ENCODE measurements around the gene PIAS1. TPM values are rescaled to one million over a fixed set of nuclear protein-coding genes. Genes with fewer than 3 reads are reported as not detected.

Gene PIAS1
- total and polyA plus RNA-seq, 2 donors (not counting 1 experiment from before 2014, with no cell fraction given) = 28.8 to 87.3 TPM

GRCh38 chr15:68176601-68177000 lies 122.5 kb downstream of the PIAS1 start:
- H3K36me3 ChIP-seq (replicated peaks in 1 of 2; ENCODE audit: control extremely low read depth in 1 of 2, control insufficient read depth in 1 of 2, extremely low read depth in 1 of 2, insufficient read depth in 2 of 2, low read length in 1 of 2) = peaks cover 18 to 51% of the 10 kb centered on the region in 2 experiments
- Mint-ChIP-seq H3K27me3 (no peaks in the 10 kb centered on the region), H3K27ac (no peak overlapping the region), H3K9me3 (ENCODE audit: insufficient read depth) (no peaks in the 10 kb centered on the region), H3K4me1 (no peaks in the 10 kb centered on the region), H3K4me3 (no peak overlapping the region)
- no peaks in the 10 kb centered on the region for H3K27me3 ChIP-seq (replicated peaks in 1 of 4; ENCODE audit: control extremely low read depth in 1 of 4, control insufficient read depth in 3 of 4, insufficient read depth in 4 of 4, low read length in 3 of 4)
- H3K27ac ChIP-seq (ENCODE audit: low read length in 2 of 2) = no peak overlapping the region
- H3K79me2 ChIP-seq (ENCODE audit: control insufficient read depth, insufficient read depth, low read length) = peaks cover under 1% of the 10 kb centered on the region
- H3K4me3 ChIP-seq (ENCODE audit: control extremely low read depth in 1 of 5, extremely low read depth in 1 of 5, insufficient read depth in 1 of 5, low read depth in 2 of 5, low read length in 4 of 5) = no peak overlapping the region
- no peaks in the 10 kb centered on the region for H3K9me3 ChIP-seq (ENCODE audit: control extremely low read depth in 1 of 3, control insufficient read depth in 2 of 3, insufficient read depth in 1 of 3, low read length in 2 of 3)
- H2AFZ ChIP-seq (ENCODE audit: insufficient read depth, low read depth, low read length, poor library complexity, severe bottlenecking) = no peak overlapping the region
- H3K9ac ChIP-seq (ENCODE audit: low read length) = no peak overlapping the region
- no peak for DNase-seq
- WGBS (ENCODE audit: insufficient coverage) = 100% methylated on average over 2 of the region's 3 CpGs
- POLR2A ChIA-PET = no interaction called here
- H3K4me2 ChIP-seq (replicated peaks; ENCODE audit: low read depth, low read length, poor library complexity, severe bottlenecking) = no peak overlapping the region
- H3K4me1 ChIP-seq (ENCODE audit: control insufficient read depth in 2 of 2, insufficient read depth in 2 of 2, low read length in 2 of 2) = no peaks in the 10 kb centered on the region
- intact Hi-C loops (cut with micrococcal nuclease) = no loop called here
- TF ChIP-seq CTCF (IDR thresholded peaks at IDR 0.05) (no peak), EZH2 (IDR thresholded peaks at IDR 0.05; ENCODE audit: borderline replicate concordance, insufficient read depth, low read depth, low read length, poor library complexity, severe bottlenecking) (no peak)
- CTCF ChIA-PET = no interaction called here
- H4K20me1 ChIP-seq (ENCODE audit: control insufficient read depth, insufficient read depth, low read length, poor library complexity, severe bottlenecking) = peaks cover 5% of the 10 kb centered on the region
- no peak for ATAC-seq (ENCODE audit: low read depth)

GRCh38 chr15:68177742-68178141 lies 123.6 kb downstream of the PIAS1 start:
- no peaks in the 10 kb centered on the region for H3K9me3 ChIP-seq (ENCODE audit: control extremely low read depth in 1 of 3, control insufficient read depth in 2 of 3, insufficient read depth in 1 of 3, low read length in 2 of 3)
- Mint-ChIP-seq H3K9me3 (ENCODE audit: insufficient read depth) (no peaks in the 10 kb centered on the region), H3K4me3 (no peak overlapping the region), H3K27me3 (no peaks in the 10 kb centered on the region), H3K4me1 (no peaks in the 10 kb centered on the region), H3K27ac (no peak overlapping the region)
- peaks cover 20 to 55% of the 10 kb centered on the region in 2 experiments for H3K36me3 ChIP-seq (replicated peaks in 1 of 2; ENCODE audit: control extremely low read depth in 1 of 2, control insufficient read depth in 1 of 2, extremely low read depth in 1 of 2, insufficient read depth in 2 of 2, low read length in 1 of 2)
- H3K27me3 ChIP-seq (replicated peaks in 1 of 4; ENCODE audit: control extremely low read depth in 1 of 4, control insufficient read depth in 3 of 4, insufficient read depth in 4 of 4, low read length in 3 of 4) = no peaks in the 10 kb centered on the region
- no peak overlapping the region for H3K4me3 ChIP-seq (ENCODE audit: control extremely low read depth in 1 of 5, extremely low read depth in 1 of 5, insufficient read depth in 1 of 5, low read depth in 2 of 5, low read length in 4 of 5)
- DNase-seq (no peak), ATAC-seq (ENCODE audit: low read depth) (no peak)
- no peak overlapping the region for H3K4me2 ChIP-seq (replicated peaks; ENCODE audit: low read depth, low read length, poor library complexity, severe bottlenecking)
- no peaks in the 10 kb centered on the region for H3K4me1 ChIP-seq (ENCODE audit: control insufficient read depth in 2 of 2, insufficient read depth in 2 of 2, low read length in 2 of 2)
- H2AFZ ChIP-seq (ENCODE audit: insufficient read depth, low read depth, low read length, poor library complexity, severe bottlenecking) = no peak overlapping the region
- H3K27ac ChIP-seq (ENCODE audit: low read length in 2 of 2) = no peak overlapping the region
- intact Hi-C loops (cut with micrococcal nuclease) = no loop called here
- ChIA-PET POLR2A (no interaction called here), CTCF (no interaction called here)
- H4K20me1 ChIP-seq (ENCODE audit: control insufficient read depth, insufficient read depth, low read length, poor library complexity, severe bottlenecking) = peaks cover 5% of the 10 kb centered on the region
- no peak overlapping the region for H3K9ac ChIP-seq (ENCODE audit: low read length)
- no peak for TF ChIP-seq CTCF (IDR thresholded peaks at IDR 0.05)
- TF ChIP-seq EZH2 (IDR thresholded peaks at IDR 0.05; ENCODE audit: borderline replicate concordance, insufficient read depth, low read depth, low read length, poor library complexity, severe bottlenecking) = no peak
- no peaks in the 10 kb centered on the region for H3K79me2 ChIP-seq (ENCODE audit: control insufficient read depth, insufficient read depth, low read length)
